ENCODE measurements around the gene ISG15. TPM values are rescaled to one million over a fixed set of nuclear protein-coding genes. Genes with fewer than 3 reads are reported as not detected.

The ISG15 gene
- total and polyA plus RNA-seq, 9 of the 15 experiments (the other 6 are each of a cell fraction or from before 2014, with no cell fraction given): 0.40 to 58.3 (median 12.2) TPM

DNA sequence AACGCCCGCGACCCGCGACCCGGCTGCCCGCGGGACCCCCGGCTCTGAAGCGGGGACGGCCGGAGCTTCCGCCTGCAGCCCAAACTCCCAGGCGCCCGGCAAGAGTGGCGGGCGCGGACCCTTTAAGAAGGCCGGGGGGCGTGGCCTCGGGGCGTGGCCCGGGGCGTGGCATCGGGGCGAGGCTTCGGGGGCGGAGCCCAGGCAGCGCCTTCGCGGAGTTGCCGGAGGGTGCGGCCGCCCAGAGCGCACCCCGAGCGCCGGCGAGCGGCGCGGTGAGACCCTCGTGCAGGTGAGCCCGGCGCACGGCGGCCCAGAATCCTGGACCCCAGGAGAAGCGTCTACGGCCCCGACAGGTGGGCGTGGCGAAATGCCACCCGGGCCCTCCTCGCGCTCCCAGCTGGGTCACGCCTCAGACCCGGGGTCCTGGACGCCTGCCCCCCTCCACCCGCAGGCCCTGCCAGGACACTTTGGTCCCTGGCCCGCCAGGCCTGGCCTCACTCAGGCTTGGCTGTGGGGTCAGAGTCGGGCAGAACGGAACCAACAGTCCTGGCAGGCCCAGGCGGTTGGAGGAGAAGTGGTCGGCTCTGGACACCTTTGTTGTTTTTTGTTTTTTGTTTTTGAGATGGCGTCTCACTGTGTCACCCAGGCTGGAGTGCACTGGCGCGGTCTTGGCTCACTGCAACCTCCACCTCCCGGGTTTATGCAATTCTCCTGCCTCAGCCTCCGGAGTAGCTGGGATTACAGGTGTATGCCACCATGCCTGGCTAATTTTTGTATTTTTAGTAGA lies 46.4 kb downstream of the ISG15 start (continued):
- TF ChIP-seq ZNF316 (IDR thresholded peaks at IDR 0.05) (no peak), ZNF224 (CRISPR knock-in tag; IDR thresholded peaks at IDR 0.05) (no peak), TSHZ1 (CRISPR knock-in tag; IDR thresholded peaks at IDR 0.05) (no peak), RBM25 (IDR thresholded peaks at IDR 0.05; ENCODE audit: low read depth, low read length, severe bottlenecking) (no peak), MBD2 (IDR thresholded peaks at IDR 0.05; ENCODE audit: borderline replicate concordance, low read depth) (no peak), HMBOX1 (IDR thresholded peaks at IDR 0.05) (no peak), MTF1 (CRISPR knock-in tag; IDR thresholded peaks at IDR 0.05; ENCODE audit: borderline replicate concordance) (no peak), ARID3B (CRISPR knock-in tag; IDR thresholded peaks at IDR 0.05; ENCODE audit: borderline replicate concordance) (no peak), FOSL1 (tag; conservative IDR thresholded peaks at IDR 0.05) (no peak), HMG20A (CRISPR knock-in tag; conservative IDR thresholded peaks at IDR 0.05) (no peak), DACH1 (IDR thresholded peaks at IDR 0.05; ENCODE audit: partially characterized antibody) (no peak), ERF (CRISPR knock-in tag; IDR thresholded peaks at IDR 0.05) (0 out of 2 replicates have a peak, but pooled peaks have one; percentile 14), ZNF232 (CRISPR knock-in tag; IDR thresholded peaks at IDR 0.05) (no peak), MCM3 (IDR thresholded peaks at IDR 0.05) (no peak), NCOA4 (IDR thresholded peaks at IDR 0.05; ENCODE audit: partially characterized antibody) (no peak), FOXJ2 (tag; IDR thresholded peaks at IDR 0.05) (no peak), BRF1 (IDR thresholded peaks at IDR 0.05; ENCODE audit: borderline replicate concordance, extremely low read depth, insufficient read length) (no peak), SMARCA4 (IDR thresholded peaks at IDR 0.05) (no peak)
- TF ChIP-seq, protein P1, sequence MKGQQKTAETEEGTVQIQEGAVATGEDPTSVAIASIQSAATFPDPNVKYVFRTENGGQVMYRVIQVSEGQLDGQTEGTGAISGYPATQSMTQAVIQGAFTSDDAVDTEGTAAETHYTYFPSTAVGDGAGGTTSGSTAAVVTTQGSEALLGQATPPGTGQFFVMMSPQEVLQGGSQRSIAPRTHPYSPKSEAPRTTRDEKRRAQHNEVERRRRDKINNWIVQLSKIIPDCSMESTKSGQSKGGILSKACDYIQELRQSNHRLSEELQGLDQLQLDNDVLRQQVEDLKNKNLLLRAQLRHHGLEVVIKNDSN (CRISPR knock-in tag; IDR thresholded peaks at IDR 0.05): no peak; the same call in 1 of the 2 replicates
- TF ChIP-seq, protein P2, sequence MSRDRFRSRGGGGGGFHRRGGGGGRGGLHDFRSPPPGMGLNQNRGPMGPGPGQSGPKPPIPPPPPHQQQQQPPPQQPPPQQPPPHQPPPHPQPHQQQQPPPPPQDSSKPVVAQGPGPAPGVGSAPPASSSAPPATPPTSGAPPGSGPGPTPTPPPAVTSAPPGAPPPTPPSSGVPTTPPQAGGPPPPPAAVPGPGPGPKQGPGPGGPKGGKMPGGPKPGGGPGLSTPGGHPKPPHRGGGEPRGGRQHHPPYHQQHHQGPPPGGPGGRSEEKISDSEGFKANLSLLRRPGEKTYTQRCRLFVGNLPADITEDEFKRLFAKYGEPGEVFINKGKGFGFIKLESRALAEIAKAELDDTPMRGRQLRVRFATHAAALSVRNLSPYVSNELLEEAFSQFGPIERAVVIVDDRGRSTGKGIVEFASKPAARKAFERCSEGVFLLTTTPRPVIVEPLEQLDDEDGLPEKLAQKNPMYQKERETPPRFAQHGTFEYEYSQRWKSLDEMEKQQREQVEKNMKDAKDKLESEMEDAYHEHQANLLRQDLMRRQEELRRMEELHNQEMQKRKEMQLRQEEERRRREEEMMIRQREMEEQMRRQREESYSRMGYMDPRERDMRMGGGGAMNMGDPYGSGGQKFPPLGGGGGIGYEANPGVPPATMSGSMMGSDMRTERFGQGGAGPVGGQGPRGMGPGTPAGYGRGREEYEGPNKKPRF (IDR thresholded peaks at IDR 0.05; ENCODE audit: low read depth, low read length): no peak
